ENCODE data around the gene TRPM3.

TRPM3 gene

GRCh38 chr9:70601000-70601951 is 520.1 kb downstream of the TRPM3 start:
- DNase-seq, result no peak

- DNase-seq, result no peak
Observed at GRCh38 chr9:70600506-70600905, 520.9 kb downstream of the TRPM3 start.

DNA sequence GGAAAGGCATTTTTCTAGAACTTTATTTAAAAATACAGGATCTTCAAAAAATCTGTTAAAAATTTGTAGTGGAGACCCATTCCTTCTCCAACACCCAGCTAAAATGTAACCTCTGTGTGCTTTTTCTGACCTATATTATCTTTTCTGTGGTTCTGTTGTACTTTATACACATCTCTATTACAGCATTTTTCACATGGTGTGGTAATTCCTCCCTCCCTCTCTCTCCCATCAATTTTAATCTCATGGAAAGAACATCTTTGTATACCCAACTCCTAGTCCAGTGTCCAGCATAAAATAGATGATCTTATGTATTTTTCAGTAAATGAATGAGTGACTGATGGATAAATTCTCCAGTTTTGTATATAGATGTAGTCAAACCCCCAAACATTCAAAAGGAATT is 523.5 kb downstream of the TRPM3 start:
- DNase-seq, result no peak

DNA sequence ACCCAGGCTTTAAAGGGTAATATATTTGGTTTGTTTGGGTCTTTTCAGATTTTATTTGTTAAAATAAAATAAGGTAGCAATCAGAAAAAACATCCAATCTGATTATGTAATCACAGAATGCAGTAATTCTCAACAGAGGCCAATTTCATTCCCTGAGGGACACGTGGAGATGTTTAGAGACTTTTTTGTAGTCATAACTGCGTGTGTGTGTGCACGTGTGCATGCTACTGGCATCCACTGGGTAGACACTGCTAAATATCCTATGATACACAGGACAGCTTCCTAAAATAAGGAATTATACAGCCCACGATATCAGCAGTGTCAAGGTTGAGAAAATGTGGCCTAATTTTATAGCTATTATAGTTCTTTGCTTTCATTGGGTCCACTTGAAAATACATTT is 526.2 kb downstream of the TRPM3 start:
- DNase-seq, result no peak

- DNase-seq, result no peak
Observed at GRCh38 chr9:70594386-70594944, 527.0 kb downstream of the TRPM3 start.

GRCh38 chr9:70593241-70593640 is 528.2 kb downstream of the TRPM3 start:
- DNase-seq, result no peak

DNA sequence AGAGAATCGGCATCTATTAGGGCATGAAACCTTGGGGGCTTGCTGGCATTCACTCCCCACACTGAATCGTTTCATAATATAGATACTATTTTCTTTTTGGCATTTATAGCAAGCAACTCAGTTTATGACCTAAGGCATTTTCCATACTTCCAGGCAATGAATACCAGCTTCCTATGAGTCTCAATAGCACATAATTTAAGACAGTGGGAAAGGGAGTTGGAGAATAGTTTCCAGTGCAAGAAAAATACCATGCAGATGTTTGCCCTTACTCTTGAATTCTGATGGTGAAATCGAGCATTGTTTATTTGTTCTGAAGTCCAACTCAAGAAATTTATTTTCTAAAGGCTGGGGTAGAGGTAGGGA is 531.1 kb downstream of the TRPM3 start:
- no peak for DNase-seq

DNA sequence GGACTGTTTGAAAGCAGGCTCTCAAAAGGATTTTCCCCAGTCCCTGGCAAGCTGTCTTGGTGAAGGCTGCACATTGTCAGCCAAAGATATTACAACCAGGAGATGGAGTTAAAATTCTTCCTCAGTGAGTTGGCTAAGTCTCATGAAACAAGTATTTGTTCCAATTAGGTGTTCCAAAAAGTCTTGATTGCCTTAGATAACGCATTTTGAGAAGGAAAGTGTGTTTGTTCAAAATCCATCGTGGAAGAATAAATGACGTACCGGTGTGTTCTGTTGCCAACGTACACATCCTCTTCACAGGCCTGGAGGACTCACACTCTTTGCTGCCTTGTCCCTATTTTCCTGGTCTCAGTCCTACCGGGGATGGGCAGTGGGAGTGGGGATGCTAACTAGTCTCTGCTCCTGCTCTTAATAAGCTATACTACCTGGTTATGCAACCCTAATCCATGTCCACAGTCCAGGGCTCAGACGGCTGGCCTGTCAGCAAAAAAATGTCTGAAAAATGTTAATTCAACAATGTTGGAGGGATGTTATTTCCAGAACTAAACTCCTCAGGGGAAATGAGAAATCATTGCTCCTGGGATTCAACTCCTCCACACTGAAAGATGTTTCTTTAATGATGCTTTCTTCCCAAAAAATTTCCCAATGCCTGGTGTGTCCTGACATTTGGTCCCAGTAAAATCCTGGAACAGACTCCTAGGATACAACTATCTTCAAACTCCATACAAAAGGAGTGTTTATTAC is 531.7 kb downstream of the TRPM3 start:
- DNase-seq, result no peak

- no peak for DNase-seq
Observed at GRCh38 chr9:70588999-70589398, 532.4 kb downstream of the TRPM3 start.

DNA sequence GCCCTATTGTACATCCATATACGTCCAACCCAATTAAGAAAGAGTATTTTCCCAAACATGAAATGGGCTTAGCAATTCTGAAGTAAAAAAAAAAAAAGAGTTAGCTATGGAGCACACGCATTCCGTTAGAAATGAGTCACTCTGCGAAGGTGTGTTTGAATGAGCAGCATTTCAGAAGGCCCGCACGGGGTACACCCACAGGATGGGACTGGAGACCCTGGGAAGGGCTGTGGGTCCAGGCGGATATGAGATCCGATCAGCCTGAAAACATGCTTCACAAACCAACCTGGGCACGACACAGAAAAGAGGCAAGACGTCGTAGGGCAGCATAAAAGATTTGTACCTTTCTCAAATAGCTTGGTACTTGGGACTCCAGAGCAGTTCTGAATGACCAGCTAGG is 533.0 kb downstream of the TRPM3 start:
- DNase-seq, result no peak

DNA sequence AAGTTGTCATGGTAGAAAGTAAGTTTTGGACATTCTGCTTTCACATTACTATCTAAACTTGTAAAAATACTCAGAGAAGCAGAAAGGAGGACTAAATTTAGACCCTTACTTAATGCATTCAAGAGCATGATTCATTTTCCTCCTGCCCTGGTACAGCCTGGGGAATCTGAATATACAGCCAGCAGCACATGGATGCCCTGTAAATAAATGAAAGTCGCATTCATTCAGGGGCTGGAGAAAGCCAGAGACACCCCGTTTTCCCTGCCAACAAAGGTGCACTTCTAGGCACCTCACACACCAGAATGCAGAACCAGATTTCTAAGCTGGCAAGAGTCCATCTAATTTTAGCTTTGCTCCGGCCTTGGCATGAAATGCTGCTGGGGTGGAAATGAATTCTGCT is 534.2 kb downstream of the TRPM3 start:
- DNase-seq, result no peak

DNA sequence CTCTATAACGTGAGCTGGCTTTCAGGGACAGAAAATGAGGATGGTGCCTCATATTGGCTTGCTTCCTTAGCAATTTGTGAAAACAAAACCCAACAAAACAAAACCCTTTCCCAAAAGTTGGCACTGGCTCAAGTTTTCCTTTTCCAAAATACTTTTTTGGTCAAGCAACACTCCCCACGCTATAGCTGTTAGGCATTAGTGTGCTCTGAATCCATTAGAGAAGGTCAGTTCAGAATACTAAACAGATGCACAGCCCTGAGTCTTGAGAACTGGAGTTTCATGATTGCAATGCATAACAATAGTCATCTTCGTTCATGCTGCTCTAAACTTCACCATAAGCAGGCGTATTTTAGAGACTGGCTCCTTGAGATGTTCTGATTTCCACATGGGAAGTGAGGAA is 534.9 kb downstream of the TRPM3 start:
- DNase-seq, result no peak

DNA sequence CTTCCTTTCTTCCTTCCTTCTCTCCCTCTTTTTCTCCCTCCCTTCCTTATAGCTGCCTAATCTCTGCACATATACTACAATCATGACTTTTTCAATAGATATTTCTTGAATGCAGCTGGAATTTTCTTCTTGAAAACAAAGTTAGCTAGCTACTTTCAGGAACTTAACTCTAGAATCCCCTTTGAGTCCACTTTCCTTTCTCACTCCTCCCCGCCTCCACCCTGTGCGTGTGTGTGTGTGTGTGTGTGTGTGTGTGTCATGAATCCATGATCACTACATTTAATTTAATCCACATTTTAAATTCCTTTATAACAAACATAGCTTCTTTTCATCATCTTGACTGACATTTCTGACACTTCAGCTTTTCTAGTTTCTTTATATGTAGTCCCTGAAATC is 539.5 kb downstream of the TRPM3 start:
- no peak for DNase-seq

DNA sequence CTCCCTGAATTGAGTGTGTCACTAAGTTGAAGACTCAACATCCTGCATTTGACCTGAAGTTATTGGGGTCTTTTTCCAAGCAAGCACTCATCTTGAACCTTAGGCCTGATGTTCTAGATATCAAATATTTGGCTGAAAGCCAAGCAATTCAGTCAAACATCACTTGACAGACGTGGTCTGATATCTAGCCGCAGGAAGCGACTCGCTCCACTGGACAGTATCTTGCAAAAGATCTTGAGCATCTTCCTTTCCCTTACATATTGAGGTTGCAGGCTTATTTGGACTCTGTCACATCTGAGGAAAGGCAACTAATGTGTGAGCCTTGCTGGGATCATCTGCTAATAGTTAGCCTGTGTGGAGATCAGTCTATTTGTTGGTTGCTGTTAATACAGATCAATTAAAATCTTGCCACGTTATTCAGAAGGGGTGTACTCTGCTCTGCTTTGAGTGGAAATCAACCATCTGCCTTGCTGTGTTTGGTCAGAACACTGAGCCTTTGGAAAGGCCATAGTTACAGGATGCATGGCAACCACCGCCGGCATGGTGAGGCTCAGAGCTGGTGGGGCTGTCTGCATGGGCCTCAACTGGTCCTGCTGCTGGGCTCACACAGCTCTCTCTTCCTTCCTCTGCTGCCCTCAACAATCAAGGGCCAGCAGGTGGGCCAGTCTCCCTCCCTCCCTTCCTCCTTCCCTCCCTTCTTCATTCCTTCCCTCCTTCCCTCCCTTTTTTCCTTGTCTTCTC is 540.0 kb downstream of the TRPM3 start:
- DNase-seq, result no peak

DNA sequence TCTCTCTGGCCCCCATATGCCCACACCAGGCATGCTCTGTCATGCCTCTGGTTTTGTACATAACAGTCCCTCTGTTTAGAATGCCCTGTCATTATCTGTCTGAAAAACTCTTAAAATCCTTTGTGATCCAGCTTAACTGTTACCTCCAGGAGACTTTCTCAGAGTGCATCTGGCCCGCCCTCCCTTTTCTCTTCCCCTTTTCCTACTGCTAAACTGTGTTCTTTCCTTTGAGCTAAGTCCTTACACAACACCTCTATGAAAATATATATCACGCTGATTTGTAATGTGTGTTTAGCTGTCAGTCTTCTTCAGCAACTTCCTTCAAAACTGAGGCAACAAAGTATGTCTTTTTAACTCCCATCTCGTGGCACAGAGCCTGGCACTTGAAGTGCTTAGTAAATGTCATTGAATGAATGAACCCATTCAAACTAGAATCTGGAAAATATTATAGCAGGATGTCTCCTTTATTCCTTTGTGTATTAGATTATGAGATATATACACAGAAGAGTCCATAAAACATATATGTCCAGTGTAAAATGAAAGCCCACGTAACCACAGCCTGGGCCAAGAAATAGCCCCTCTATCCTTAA is 540.7 kb downstream of the TRPM3 start:
- DNase-seq, result no peak

- no peak for DNase-seq
Observed at GRCh38 chr9:70579686-70580085, 541.7 kb downstream of the TRPM3 start.

DNA sequence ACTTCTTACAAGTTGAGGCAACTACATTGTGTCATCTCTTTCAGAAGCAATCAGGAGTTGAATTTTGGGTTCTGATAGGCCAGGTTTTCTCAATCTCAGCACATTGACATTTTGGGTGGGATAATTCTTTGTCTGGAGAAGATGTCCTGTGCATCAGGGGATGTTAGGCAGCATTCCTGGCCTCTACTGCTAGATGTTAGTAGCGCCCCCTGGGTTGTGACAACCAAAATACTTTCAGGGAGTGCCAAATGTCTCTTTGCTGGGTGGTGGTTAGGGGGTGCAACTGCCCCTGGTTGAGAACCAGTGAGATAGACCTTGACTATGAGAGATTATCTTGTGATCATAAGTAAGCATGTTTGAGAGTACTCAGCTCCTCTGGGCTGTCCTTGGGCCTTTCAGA is 542.7 kb downstream of the TRPM3 start:
- DNase-seq, result no peak

GRCh38 chr9:70577671-70578070 is 543.8 kb downstream of the TRPM3 start:
- no peak for DNase-seq

DNA sequence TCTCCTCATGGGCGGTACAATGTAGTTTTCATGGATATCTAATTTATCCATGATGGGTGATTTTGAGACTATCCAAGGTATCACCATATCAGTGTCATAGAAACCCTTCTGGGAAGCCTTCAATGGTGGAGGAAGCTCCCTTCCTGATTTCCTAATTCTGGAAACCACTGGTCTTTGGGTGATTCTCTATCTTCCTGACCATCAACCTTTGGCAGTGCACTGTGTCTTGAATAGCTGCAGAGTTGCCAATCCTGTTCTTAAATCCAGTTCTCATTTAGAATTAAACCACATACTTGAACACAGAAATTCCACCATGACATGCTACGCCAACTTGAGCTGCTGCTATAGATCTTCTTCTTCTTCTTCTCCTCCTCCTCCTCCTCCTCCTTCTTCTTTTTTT is 545.3 kb downstream of the TRPM3 start:
- no peak for DNase-seq

GRCh38 chr9:70574151-70574837 is 547.1 kb downstream of the TRPM3 start:
- no peak for DNase-seq

DNA sequence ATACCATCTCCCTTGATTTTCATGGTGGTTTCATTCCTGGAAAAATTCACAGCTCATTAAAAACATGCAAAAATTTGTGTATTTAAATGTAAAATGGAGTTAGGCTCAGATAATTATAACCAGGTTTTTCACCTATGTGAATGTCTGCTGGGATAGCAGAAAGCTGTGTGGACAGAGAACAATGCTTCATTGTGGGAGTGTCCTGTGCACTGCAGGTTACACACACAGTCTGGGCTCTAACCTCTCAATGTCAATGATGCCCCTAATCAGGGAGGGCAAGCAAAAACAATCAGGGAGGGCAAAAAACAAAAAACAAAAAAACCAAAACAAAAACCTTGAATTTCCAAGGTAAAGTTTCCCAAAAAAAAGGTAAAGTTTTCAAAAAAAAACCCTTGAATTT is 548.1 kb downstream of the TRPM3 start:
- peak; percentile 79 for DNase-seq

- DNase-seq, result no peak
Observed at GRCh38 chr9:70571258-70571657, 550.2 kb downstream of the TRPM3 start.
